Endodermal cell (in vitro differentiated cells): ENCODE measurements around the gene ATP8B1. TPM values are rescaled to one million over a fixed set of nuclear protein-coding genes. Genes with fewer than 3 reads are reported as not detected.
"Not testable (repeated sequence)": the region's sequence is repeated elsewhere in the genome, so short reads cannot be mapped to it uniquely, and the experiment has no call there.

Source experiments
- DNase-seq: peaks from one replicate; pipeline ENCODE4 v3.0.0-alpha.2; 2017
- H3K27ac ChIP-seq: 2 replicates; pipeline ENCODE4 v1.5.1; 2013; ENCODE audit warnings: mild to moderate bottlenecking, low read depth, low read length, moderate library complexity
- H3K27me3 ChIP-seq: 2 replicates; pipeline ENCODE4 v1.6.1; 2013; ENCODE audit warnings: mild to moderate bottlenecking, low read length, moderate library complexity; ENCODE audit not compliant: insufficient read depth, control insufficient read depth, poor library complexity, severe bottlenecking
- H3K36me3 ChIP-seq: 2 replicates; pipeline ENCODE4 v1.7.0; 2013; ENCODE audit warnings: mild to moderate bottlenecking, low read length, moderate library complexity; ENCODE audit not compliant: control insufficient read depth, insufficient read depth
- H3K4me1 ChIP-seq: one replicate; pipeline ENCODE4 v1.7.0; 2013; ENCODE audit warnings: low read length; ENCODE audit not compliant: control insufficient read depth, insufficient read depth
- H3K4me3 ChIP-seq: 2 replicates; pipeline ENCODE4 v1.5.1; 2013; ENCODE audit warnings: mild to moderate bottlenecking, low read length, moderate library complexity
- H3K9ac ChIP-seq: 2 replicates; pipeline ENCODE4 v1.6.1; 2013; ENCODE audit warnings: mild to moderate bottlenecking, low read length, moderate library complexity; ENCODE audit not compliant: poor library complexity, severe bottlenecking; ENCODE audit errors: extremely low read depth
- H3K9me3 ChIP-seq: 2 replicates; pipeline ENCODE4 v1.6.1; 2013; ENCODE audit warnings: mild to moderate bottlenecking, low read length, moderate library complexity; ENCODE audit not compliant: control insufficient read depth
- H3K27ac Mint-ChIP-seq: 2 replicates; pipeline ENCODE4 v1.8.0; 2020; ENCODE audit warnings: mixed read lengths
- H3K27me3 Mint-ChIP-seq: 2 replicates; pipeline ENCODE4 v1.8.0; 2021; ENCODE audit warnings: mild to moderate bottlenecking, mixed read lengths; ENCODE audit not compliant: insufficient read depth
- H3K36me3 Mint-ChIP-seq: 2 replicates; pipeline ENCODE4 v1.8.0; 2020; ENCODE audit warnings: low read depth, mixed read lengths
- H3K4me1 Mint-ChIP-seq: 2 replicates; pipeline ENCODE4 v1.8.0; 2020; ENCODE audit warnings: mixed read lengths
- H3K4me3 Mint-ChIP-seq: 2 replicates; pipeline ENCODE4 v1.8.0; 2020; ENCODE audit warnings: mild to moderate bottlenecking, moderate library complexity, mixed read lengths
- H3K9me3 Mint-ChIP-seq: 2 replicates; pipeline ENCODE4 v1.8.0; 2020; ENCODE audit warnings: mild to moderate bottlenecking, mixed read lengths
- CTCF ChIP-seq: fragments of 200-600 bp; sonication (generic); conservative IDR thresholded peaks from 2 replicates; pipeline ENCODE4 v1.5.0; 2021; ENCODE audit warnings: antibody characterized with exemption, mild to moderate bottlenecking
- WGBS, 2 experiments: methylation state at CpG; one replicate each; pipeline versions ENCODE4 v1.1.5 to v1.1.7; 2013; ENCODE audit warnings: missing lambda C conversion rate in 2 of 2, mixed read lengths in 1 of 2; ENCODE audit not compliant: insufficient coverage in 1 of 2, insufficient read length in 1 of 2; 5-methylcytosine and 5-hydroxymethylcytosine counted together
- total RNA-seq, 2 donors: library from RNA; stranded (reverse); fragmentation: NEBNext Ultra II Directional in 1 of 2; extraction: Animal tissue kit (Norgen Biotek cat#: 25700) in 1 of 2; gene quantifications; 2 replicates in 1 of 2; 3 replicates in 1 of 2; pipeline ENCODE4 v1.2.1, GENCODE V29; 2021

ATP8B1 gene
- total RNA-seq, 2 donors from 2014 or later = 1.7 to 13.5 TPM

- H3K4me3 ChIP-seq, H3K36me3 ChIP-seq, H3K27me3 Mint-ChIP-seq, H3K9me3 Mint-ChIP-seq, H3K27ac ChIP-seq, H3K9me3 ChIP-seq, H3K4me1 Mint-ChIP-seq, H3K36me3 Mint-ChIP-seq, H3K9ac ChIP-seq, H3K27me3 ChIP-seq, H3K4me1 ChIP-seq: not testable (repeated sequence)
- peak overlapping the region; percentile 92 for H3K27ac Mint-ChIP-seq
- 92 to 95% methylated on average over 6 to 29 of the region's 31 CpGs for WGBS, 2 experiments
- peak; percentile 81 for DNase-seq
- peak; percentile 28 for TF ChIP-seq CTCF
- peak overlapping the region; percentile 70 for H3K4me3 Mint-ChIP-seq
Measured at GRCh38 chr18:57719211-57719935, 83.7 kb downstream of the ATP8B1 start.

- Histone ChIP-seq H3K36me3 (no peaks in the 10 kb centered on the region), H3K9me3 (no peaks in the 10 kb centered on the region), H3K27me3 (no peaks in the 10 kb centered on the region), H3K4me3 (no peak overlapping the region), H3K9ac (no peak overlapping the region), H3K4me1 (peaks cover 6% of the 10 kb centered on the region), H3K27ac (no peak overlapping the region)
- Mint-ChIP-seq H3K4me1 (peaks cover 8% of the 10 kb centered on the region), H3K27me3 (no peaks in the 10 kb centered on the region), H3K4me3 (no peak overlapping the region), H3K27ac (no peak overlapping the region), H3K9me3 (peaks cover 5% of the 10 kb centered on the region), H3K36me3 (peaks cover 8% of the 10 kb centered on the region)
- no peak for DNase-seq
- WGBS, 2 experiments = 95% methylated on average over 3 of the region's 3 CpGs; no CpG with 5 or more reads in 1 of the 2 experiments
- TF ChIP-seq CTCF = no peak
Measured at GRCh38 chr18:57716549-57716948, 86.6 kb downstream of the ATP8B1 start.

- no peaks in the 10 kb centered on the region for H3K36me3 ChIP-seq
- TF ChIP-seq CTCF = no peak
- peaks cover 8% of the 10 kb centered on the region for H3K36me3 Mint-ChIP-seq
- H3K27me3 Mint-ChIP-seq = no peaks in the 10 kb centered on the region
- no peak overlapping the region for H3K4me3 Mint-ChIP-seq
- H3K4me1 Mint-ChIP-seq = peaks cover 8% of the 10 kb centered on the region
- H3K9me3 Mint-ChIP-seq = peaks cover 5% of the 10 kb centered on the region
- WGBS, 2 experiments = 80% methylated on average over 1 of the region's 1 CpG; no CpG with 5 or more reads in 1 of the 2 experiments
- DNase-seq = no peak
- peaks cover 6% of the 10 kb centered on the region for H3K4me1 ChIP-seq
- H3K9ac ChIP-seq = no peak overlapping the region
- no peak overlapping the region for H3K4me3 ChIP-seq
- no peak overlapping the region for H3K27ac ChIP-seq
- H3K27me3 ChIP-seq = no peaks in the 10 kb centered on the region
- H3K27ac Mint-ChIP-seq = no peak overlapping the region
- no peaks in the 10 kb centered on the region for H3K9me3 ChIP-seq
Measured at GRCh38 chr18:57715671-57716070, 87.4 kb downstream of the ATP8B1 start.
